SU-DHL-6 (cell line): ENCODE measurements around the gene PHKA1.
"Not testable (repeated sequence)": the region's sequence is repeated elsewhere in the genome, so short reads cannot be mapped to it uniquely, and the experiment has no call there.

Experiments
- H2AFZ ChIP-seq: fragments of 200-600 bp; sonication (generic); 2 replicates; pipeline ENCODE4 v1.6.1; 2014; ENCODE audit warnings: low read depth, mild to moderate bottlenecking, moderate library complexity, mixed read lengths, antibody characterized with exemption, low read length; ENCODE audit not compliant: severe bottlenecking
- H3F3A ChIP-seq: fragments of 200-600 bp; shearing (Covaris generic); 2 replicates; pipeline ENCODE4 v1.6.0; 2016; ENCODE audit warnings: antibody characterized with exemption, mild to moderate bottlenecking; ENCODE audit not compliant: insufficient read depth
- H3K27ac ChIP-seq: fragments of 200-600 bp; sonication (generic); 2 replicates; pipeline ENCODE4 v1.5.1; 2016; ENCODE audit warnings: low read depth, mild to moderate bottlenecking, low read length, moderate library complexity, mixed read lengths
- H3K27me3 ChIP-seq: fragments of 200-600 bp; sonication (generic), shearing (Covaris generic); 2 replicates; pipeline ENCODE4 v1.6.0; 2014; ENCODE audit warnings: mild to moderate bottlenecking, low read length
- H3K36me3 ChIP-seq: fragments of 200-600 bp; sonication (generic); 2 replicates; pipeline ENCODE4 v1.6.1; 2014; ENCODE audit warnings: mild to moderate bottlenecking, low read length, mixed read lengths
- H3K4me2 ChIP-seq: fragments of 300-600, 200-600 bp; shearing (Covaris generic), sonication (generic); 2 replicates; pipeline ENCODE4 v1.6.0; 2014; ENCODE audit warnings: low read length, low read depth, mild to moderate bottlenecking; ENCODE audit not compliant: poor library complexity, severe bottlenecking
- H3K4me3 ChIP-seq: fragments of 200-600 bp; sonication (generic); 2 replicates; pipeline ENCODE4 v1.5.1; 2014; ENCODE audit warnings: antibody characterized with exemption, low read length, mild to moderate bottlenecking, mixed read lengths; ENCODE audit not compliant: insufficient read depth, poor library complexity, severe bottlenecking
- H3K79me2 ChIP-seq: fragments of 200-600 bp; sonication (generic); 2 replicates; pipeline ENCODE4 v1.6.1; 2014; ENCODE audit warnings: mild to moderate bottlenecking, low read length, moderate library complexity; ENCODE audit not compliant: insufficient read depth
- H3K9ac ChIP-seq: fragments of 200-600 bp; sonication (generic); 2 replicates; pipeline ENCODE4 v1.7.0; 2014; ENCODE audit warnings: mild to moderate bottlenecking, low read length
- H3K9me2 ChIP-seq: fragments of 200-600 bp; sonication (generic); replicated peaks from 2 replicates; pipeline ENCODE4 v1.6.1; 2014; ENCODE audit warnings: low read length; ENCODE audit not compliant: insufficient read depth
- H3K9me3 ChIP-seq: fragments of 200-600 bp; sonication (generic); 2 replicates; pipeline ENCODE4 v1.6.1; 2014; ENCODE audit warnings: low read length, mixed read lengths; ENCODE audit not compliant: insufficient read depth
- H4K20me1 ChIP-seq: fragments of 200-600 bp; sonication (generic); 2 replicates; pipeline ENCODE4 v1.6.1; 2014; ENCODE audit warnings: low read depth, mild to moderate bottlenecking, antibody characterized with exemption, low read length, moderate library complexity, mixed read lengths
- EZH2phosphoT487 ChIP-seq: fragments of 200-600 bp; sonication (generic), shearing (Covaris generic); conservative IDR thresholded peaks from 2 replicates; pipeline ENCODE4 v1.6.1; 2018; ENCODE audit warnings: mild to moderate bottlenecking, antibody characterized with exemption, low read length, moderate library complexity, mixed read lengths
- TF ChIP-seq, protein P1 (sequence below): fragments of 200-600 bp; sonication (generic); IDR thresholded peaks from one replicate; pipeline ENCODE4 v1.5.1; 2017; ENCODE audit warnings: antibody characterized with exemption, mild to moderate bottlenecking, low read length, moderate library complexity; ENCODE audit not compliant: insufficient read depth, poor library complexity, severe bottlenecking

PHKA1 gene

DNA sequence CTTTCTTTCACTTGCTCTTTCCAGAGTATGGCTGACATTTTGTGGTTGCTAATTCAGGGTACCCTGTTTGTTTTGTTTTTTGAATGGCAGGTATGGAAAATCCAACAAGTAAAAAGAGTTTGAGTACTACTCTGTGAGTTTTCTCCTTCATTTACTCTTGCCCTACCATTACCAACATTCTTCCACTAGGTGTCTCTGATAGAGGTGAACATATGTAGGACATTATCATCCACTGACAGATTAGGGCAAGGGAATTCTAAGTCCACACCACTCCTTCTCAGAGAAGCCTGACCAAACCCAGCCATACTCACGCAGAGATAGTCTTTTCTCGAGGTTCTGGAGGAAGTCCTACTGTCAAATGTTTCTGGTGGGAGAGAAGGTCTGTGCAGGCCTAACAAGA lies 104.8 kb downstream of the PHKA1 start:
- Histone ChIP-seq H4K20me1 (no peaks in the 10 kb centered on the region), H2AFZ (no peak overlapping the region), H3K4me2 (no peak overlapping the region), H3F3A (no peaks in the 10 kb centered on the region), H3K36me3 (no peaks in the 10 kb centered on the region), H3K9me2 (no peaks in the 10 kb centered on the region), H3K79me2 (no peaks in the 10 kb centered on the region), H3K27me3 (no peaks in the 10 kb centered on the region), H3K9ac (no peak overlapping the region), H3K9me3 (no peaks in the 10 kb centered on the region), H3K4me3 (no peak overlapping the region), H3K27ac (no peak overlapping the region)
- TF ChIP-seq, protein P1, sequence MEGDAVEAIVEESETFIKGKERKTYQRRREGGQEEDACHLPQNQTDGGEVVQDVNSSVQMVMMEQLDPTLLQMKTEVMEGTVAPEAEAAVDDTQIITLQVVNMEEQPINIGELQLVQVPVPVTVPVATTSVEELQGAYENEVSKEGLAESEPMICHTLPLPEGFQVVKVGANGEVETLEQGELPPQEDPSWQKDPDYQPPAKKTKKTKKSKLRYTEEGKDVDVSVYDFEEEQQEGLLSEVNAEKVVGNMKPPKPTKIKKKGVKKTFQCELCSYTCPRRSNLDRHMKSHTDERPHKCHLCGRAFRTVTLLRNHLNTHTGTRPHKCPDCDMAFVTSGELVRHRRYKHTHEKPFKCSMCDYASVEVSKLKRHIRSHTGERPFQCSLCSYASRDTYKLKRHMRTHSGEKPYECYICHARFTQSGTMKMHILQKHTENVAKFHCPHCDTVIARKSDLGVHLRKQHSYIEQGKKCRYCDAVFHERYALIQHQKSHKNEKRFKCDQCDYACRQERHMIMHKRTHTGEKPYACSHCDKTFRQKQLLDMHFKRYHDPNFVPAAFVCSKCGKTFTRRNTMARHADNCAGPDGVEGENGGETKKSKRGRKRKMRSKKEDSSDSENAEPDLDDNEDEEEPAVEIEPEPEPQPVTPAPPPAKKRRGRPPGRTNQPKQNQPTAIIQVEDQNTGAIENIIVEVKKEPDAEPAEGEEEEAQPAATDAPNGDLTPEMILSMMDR = no peak
- no peak for TF ChIP-seq EZH2phosphoT487

DNA sequence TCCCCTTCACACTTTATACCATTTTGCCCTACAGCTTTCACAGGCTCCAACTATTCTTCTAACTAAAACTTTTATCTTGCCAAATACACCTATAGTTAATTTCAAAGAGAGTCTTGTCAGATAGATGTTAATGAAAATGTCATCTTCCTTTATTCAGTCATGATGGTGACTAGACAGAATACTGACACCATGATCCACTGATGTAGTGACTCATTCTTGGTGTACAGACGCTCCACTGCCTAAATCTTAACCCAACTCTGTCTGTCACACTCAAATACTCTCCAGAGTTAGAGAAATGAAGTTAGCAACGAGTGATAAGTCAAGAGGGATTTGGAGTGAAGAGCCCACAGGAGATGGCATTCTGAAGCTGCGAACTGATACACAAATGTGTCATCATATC lies 109.4 kb downstream of the PHKA1 start:
- no peak overlapping the region for H3K4me2 ChIP-seq
- no peaks in the 10 kb centered on the region for H3K9me3 ChIP-seq
- H2AFZ ChIP-seq = no peak overlapping the region
- no peak overlapping the region for H3K4me3 ChIP-seq
- no peaks in the 10 kb centered on the region for H3K27me3 ChIP-seq
- no peaks in the 10 kb centered on the region for H4K20me1 ChIP-seq
- no peaks in the 10 kb centered on the region for H3K79me2 ChIP-seq
- no peaks in the 10 kb centered on the region for H3K36me3 ChIP-seq
- no peak overlapping the region for H3K27ac ChIP-seq
- TF ChIP-seq, protein P1 = no peak
- TF ChIP-seq EZH2phosphoT487 = no peak
- H3K9ac ChIP-seq = no peak overlapping the region
- no peaks in the 10 kb centered on the region for H3K9me2 ChIP-seq
- H3F3A ChIP-seq = no peaks in the 10 kb centered on the region

DNA sequence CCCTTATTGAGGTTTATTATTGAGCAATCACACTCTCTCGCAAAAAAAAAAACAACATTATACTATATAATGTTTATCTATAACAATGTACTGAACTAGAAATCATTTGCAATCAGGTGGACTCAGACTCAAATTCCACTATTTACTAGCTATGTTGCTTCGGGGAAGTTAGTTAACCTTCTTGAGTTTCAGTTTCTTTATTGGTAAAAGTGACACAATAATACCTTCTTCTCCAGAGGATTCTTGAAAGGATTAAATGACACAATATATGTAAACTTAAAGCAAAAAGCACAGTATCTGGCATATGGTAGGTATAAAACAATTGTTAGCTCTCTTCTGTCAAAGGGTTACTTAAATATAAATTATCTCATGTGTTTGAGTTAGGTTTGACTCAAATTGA lies 110.0 kb downstream of the PHKA1 start:
- H3F3A ChIP-seq = no peaks in the 10 kb centered on the region
- no peak for TF ChIP-seq EZH2phosphoT487
- TF ChIP-seq, protein P1 = no peak
- H3K9me2 ChIP-seq = no peaks in the 10 kb centered on the region
- H3K79me2 ChIP-seq = no peaks in the 10 kb centered on the region
- no peaks in the 10 kb centered on the region for H3K27me3 ChIP-seq
- H4K20me1 ChIP-seq = no peaks in the 10 kb centered on the region
- no peaks in the 10 kb centered on the region for H3K36me3 ChIP-seq
- H3K27ac ChIP-seq = no peak overlapping the region
- H2AFZ ChIP-seq = no peak overlapping the region
- no peak overlapping the region for H3K4me3 ChIP-seq
- H3K9me3 ChIP-seq = no peaks in the 10 kb centered on the region
- no peak overlapping the region for H3K9ac ChIP-seq
- H3K4me2 ChIP-seq = no peak overlapping the region

DNA sequence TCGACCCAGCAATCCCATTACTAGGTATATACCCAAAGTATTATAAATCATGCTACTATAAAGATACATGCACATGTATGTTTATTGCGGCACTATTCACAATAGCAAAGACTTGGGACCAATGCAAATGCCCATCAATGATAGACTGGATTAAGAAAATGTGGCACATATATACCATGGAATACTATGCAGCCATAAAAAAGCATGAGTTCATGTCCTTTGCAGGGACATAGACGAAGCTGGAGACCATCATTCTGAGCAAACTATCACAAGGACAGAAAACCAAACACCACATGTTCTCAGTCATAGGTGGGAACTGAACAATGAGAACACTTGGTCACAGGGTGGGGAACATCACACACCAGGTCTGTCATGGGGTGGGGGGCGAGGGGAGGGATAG lies 123.1 kb downstream of the PHKA1 start:
- H3K4me3 ChIP-seq, H3F3A ChIP-seq, H3K4me2 ChIP-seq, H3K9me2 ChIP-seq, H4K20me1 ChIP-seq, H3K9ac ChIP-seq, H2AFZ ChIP-seq, H3K36me3 ChIP-seq, H3K9me3 ChIP-seq, H3K27ac ChIP-seq, H3K27me3 ChIP-seq, H3K79me2 ChIP-seq: not testable (repeated sequence)
